ENCODE results near the gene NAGK.

- TF ChIP-seq, protein P1, sequence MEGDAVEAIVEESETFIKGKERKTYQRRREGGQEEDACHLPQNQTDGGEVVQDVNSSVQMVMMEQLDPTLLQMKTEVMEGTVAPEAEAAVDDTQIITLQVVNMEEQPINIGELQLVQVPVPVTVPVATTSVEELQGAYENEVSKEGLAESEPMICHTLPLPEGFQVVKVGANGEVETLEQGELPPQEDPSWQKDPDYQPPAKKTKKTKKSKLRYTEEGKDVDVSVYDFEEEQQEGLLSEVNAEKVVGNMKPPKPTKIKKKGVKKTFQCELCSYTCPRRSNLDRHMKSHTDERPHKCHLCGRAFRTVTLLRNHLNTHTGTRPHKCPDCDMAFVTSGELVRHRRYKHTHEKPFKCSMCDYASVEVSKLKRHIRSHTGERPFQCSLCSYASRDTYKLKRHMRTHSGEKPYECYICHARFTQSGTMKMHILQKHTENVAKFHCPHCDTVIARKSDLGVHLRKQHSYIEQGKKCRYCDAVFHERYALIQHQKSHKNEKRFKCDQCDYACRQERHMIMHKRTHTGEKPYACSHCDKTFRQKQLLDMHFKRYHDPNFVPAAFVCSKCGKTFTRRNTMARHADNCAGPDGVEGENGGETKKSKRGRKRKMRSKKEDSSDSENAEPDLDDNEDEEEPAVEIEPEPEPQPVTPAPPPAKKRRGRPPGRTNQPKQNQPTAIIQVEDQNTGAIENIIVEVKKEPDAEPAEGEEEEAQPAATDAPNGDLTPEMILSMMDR (conservative IDR thresholded peaks at IDR 0.05; ENCODE audit: low read length): no peak
- TF ChIP-seq EZH2phosphoT487 (IDR thresholded peaks at IDR 0.05; ENCODE audit: borderline replicate concordance, low read depth, low read length): no peak
Observed at GRCh38 chr2:71064754-71065621, 3.5 kb upstream of the NAGK start.

Measured in OCI-LY7 (cell line).